CD4-positive, alpha-beta T cell treated with Interleukin-2 at 100 ng/mL for 4 hours (primary cell): Measurements from ENCODE around the gene TIAM1.

ENCODE experiments used
- DNase-seq: peaks from one replicate; pipeline ENCODE4 v3.0.0-alpha.2; 2020; ENCODE audit warnings: low spot score

The TIAM1 gene

DNA sequence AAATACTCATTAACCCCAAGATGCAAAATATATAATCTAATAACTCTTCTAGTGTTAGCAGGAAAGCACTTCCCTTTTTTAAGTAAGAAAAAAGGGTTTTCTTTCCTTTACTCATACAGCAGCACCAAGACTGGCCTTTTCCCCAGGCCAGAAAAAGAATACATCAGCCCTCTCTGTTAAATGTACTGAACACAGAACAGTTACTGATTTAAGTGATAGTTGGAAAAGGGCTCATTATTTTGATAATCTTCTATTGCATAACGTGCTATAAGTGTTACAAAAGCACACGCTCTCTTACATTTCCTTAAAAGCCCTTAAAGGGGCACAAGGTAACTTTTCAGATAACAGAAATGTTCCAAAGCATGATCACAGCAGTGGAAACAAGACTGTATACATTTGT, 142.9 kb downstream of the TIAM1 start:
- DNase-seq, result no peak

DNA sequence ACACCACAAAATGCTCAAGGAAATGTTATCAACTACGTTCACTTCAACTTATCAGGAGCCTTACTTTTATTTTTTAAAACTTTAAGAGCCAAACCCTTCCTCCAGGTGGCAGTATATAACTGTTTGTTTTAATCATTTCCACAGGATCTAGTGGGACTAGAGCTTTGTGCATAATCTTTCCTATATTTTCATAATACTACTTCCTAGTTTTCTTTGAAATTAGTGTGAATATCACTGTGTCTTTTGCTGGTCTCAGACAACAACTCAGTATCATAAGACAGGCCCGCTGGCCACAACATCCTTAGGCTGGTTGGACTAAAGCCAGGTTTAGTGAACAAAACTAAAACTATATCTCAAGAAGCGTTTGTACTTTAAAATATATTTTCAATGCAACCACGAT, 145.5 kb downstream of the TIAM1 start:
- DNase-seq, result peak; percentile 66

DNA sequence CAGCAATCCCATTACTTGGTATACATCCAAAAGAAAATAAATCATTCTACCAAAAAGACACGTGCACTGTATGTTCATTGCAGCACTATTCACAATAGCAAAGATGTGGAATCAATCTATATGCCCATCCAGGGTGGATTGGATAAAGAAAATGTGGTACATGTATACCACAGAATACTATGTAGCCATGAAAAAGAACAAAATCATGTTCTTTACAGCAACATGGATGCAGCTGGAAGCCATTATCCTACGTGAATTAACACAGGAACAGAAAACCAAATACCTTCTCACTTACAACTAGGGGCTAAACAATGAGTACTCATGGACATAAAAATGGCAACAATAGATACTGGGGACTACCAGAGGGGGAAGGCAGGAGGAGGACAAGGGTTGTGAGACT, 147.3 kb downstream of the TIAM1 start:
- no peak for DNase-seq

DNA sequence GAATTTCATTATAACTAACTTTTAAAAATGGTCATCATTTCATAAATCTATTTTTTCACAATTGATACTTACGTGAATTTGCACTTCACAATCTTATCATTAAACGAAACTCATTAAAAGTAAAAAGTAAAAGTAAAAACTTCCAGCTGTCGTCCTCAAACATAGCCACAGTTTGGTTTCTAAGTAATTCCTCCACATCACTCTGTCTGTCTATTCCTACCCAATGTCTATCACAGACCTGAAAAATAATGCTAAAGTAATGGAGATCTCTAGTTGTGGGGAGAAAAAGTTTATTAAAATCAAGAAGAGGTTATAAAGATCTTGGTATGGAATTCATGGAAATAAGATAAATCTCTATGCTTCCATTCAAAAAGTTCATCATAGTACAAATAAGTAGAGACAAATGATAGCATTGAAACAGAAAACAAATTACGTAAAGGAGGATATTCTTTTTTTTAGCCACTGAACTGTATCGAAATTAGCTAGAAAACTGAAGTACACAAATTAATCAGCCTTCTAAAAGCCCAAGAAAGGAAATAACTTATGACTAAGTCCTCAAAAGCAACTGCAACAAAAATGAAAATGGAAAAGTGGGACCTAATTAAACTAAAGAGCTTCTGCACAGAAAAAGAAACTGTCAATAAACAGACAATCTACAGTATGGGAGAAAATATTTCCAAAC, 148.6 kb downstream of the TIAM1 start:
- no peak for DNase-seq

DNA sequence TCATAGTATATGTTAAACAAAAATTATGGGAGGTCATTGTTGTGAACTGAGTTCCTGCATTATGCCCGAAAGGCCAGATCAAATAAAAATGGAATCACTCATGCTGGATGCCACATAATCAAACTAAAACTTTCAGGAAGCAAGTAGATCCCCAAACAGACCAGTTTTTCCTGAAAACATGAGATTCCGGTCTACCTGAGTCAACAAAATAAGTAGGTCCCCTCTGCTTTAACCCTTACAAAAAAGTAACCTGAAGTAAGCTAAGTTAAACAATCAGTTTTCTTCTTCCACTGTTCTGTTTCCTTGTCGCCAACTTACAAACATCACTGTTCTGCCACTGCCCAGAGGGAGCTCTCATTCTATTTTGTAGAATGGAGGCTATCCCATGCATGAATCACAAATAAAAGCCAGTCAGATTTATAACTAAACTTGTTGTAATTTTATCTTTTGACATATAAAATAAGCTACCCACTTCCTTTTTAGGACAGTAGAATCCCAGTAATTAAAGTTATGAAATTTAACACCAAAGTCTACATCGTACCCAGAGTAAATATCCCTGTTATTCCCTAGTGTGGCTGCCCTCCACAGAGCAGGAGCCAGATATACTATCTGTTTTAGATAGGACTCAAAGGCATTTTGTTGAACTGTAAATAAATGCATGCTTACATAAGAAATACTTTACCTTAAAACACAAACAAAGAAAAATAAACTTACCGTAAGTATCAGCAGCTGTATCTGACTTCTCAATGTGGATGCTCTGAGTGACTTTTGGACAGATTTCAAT, 149.4 kb downstream of the TIAM1 start:
- no peak for DNase-seq

DNA sequence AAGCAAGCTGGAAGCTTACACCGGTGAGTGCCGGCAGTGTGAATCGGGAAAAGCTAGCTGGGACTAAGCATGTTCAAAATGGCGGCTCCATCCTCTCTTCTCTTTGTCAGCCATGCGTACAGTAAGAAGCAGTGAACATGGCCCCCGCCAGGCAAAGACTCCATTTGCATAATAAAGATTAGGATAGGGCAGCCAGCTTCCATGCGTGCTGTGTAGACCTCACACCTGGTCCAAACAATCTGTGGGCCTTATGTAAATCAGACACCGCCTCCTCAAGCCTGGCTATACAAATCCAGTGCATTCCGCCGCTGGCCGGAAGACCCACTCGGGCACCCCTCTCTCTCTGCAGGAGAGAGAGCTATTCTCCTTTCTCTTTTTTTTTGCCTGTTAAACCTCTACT, 150.3 kb downstream of the TIAM1 start:
- DNase-seq, result no peak

DNA sequence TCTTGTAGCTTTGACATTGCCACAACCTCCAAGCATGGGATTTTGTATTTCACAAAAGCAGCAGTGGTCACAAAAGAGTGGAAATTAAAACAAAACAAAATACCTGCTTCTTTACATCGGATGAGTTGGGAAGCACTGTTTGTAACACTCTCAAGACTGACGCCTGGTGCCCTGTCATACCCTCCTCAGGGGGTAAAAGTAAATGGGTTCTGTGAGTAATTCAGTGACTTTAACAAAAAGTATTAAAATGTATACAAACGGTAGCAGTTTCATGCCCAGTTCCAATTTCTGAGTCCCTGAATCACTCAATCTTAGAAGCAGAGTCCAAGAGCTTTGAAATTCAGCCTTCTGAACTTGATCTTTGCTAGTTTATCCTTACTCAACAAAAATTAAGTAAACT, 152.5 kb downstream of the TIAM1 start:
- DNase-seq, result no peak

DNA sequence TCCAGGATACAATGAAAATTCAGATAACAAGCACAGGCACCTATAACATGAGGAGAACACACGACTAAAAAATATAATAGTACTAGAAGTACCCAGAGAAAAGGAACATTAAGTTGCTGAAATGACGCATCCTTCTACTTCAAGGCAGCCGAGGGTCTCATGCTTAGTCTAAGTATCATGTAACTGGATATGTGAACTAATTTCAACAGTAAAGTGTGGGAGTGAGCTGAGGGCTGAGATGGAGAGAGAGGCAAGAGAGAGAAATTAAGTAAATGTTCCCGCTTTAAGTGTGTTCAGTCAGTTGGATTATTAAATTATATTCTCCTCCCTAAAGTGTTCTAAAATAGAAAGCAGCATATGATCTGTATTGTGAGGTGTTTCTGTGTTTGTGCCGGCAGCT, 153.5 kb downstream of the TIAM1 start:
- DNase-seq, result no peak

DNA sequence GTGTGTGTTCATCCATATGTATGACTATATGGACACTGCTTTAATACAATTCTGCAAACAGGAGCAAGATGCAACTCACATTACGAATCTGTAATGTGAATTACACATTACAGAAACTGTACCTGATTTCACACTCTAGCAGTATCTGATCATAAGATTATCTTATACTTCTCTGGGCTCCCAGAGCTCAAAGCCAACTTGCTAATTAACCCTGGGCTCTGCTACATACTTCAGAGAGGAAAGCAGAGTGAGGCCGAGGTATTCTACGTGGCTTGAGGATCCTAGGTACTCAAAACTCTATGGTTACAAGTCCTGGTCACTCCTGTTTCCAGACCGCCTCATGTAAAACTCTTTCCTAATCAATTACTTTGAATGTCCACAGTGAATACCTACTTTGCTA, 156.6 kb downstream of the TIAM1 start:
- no peak for DNase-seq

DNA sequence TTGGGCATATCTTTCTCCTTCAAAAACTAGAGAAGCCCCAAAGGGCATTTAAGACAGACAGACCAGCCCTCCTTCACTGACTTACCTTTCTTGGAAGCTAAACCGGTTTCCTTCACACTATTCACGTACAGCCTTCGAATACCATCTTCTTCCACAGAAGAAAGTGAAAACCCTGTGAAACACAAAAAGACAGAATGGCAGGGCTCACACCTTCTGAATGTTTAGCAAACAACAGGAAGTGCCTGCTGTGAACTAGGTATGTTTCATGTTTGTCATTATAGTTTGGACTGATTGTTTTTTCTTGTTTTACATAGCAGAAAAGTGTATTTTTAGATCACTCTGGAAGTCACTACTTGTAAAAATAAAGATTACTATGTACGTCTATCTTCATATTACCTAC, 157.1 kb downstream of the TIAM1 start:
- DNase-seq, result peak; percentile 52

DNA sequence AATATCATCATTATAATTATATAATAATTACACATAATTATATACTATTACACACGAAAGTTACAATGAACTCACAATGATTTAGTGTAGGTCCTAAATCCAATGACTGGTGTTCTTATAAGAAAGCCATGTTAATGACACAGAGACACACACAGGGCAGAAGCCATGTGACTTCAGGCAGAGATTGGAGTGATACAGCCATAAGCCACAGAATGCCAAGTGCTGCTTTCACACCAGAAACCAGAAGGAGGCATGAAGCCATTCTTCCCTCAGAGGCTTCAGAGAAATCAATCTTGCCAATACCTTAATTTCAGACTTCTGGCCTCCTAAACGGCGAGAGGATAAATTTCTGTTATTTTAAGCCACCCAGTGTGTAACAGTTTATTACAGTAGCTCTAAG, 158.4 kb downstream of the TIAM1 start:
- DNase-seq, result peak; percentile 43

DNA sequence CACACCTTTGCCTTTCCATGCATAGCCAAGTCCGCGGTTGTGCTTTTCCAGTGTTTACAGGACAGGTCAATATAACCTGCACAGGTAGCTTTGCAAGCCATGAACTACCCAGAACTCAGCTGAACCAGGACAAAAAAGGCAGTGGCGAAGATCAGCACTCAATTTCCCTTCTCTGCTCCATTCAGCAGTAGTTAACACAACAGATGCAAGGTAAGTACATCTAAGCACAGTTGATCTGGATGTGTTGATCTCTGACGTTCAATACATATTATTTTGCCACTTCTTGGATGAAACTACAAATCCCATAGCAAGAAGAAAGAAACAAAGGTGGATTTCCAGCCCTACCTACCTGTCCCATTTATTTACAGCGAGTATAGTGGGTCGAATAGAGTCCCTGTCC, 159.2 kb downstream of the TIAM1 start:
- DNase-seq, result no peak

DNA sequence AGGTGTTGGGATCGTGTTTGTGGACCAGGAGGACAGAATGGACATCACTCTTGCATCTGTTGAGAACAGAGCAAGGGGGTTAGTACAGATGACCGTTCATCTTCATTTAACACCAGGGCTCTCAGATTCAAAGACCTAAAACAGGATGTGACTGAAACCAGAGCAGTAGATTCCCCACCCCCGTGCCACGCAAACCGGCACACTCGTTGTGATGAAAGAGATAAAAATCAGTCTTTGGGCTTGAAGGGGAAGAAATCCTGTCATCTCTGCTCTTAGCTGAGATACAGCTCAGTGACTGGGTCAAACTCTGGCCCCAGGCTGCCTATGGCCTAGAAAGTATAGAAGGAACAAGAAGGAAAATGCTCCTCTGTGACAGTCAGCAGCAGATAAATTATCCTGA, 159.6 kb downstream of the TIAM1 start:
- peak; percentile 62 for DNase-seq

DNA sequence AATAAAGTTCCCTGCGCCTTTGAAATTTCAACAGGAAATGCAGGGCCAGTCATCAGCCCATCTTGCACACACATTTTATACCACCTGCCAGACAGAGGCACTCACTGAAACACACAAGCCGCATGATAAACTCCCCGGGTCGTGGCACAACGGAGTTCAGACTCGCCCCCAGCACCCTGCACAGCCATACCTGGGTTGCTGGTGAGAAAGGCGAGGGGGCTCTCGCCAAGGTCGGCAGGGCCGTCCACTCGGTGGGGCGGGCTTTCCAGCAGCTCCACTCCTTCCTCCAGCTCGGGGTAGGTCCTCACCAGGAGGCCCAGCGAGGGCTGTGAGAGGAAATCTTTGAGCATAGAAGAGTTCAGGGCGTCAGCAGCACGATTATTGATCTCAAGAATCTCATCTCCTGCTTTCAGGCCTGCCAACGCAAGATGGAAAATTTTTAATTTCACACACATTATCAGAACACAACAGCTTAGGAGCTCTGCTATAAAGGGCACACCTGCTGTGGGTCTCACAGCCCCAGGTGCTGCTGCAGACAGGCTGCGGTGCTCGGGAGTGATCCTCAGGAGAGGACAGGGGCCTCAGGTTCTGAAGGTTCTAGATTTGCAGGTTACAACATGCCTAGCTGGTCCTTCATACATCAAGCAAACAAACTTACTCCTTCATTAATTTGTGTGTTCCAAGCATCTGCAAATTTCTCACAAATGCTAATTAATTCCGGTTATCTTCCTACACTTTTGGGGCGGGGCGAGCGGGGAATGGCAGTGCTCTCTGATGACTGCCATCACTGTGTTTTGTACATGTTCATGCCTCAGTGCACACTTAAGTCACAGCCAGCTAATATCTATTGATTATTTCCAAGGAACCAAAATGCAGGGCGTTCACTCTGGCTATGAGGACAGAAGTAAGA, 161.6 kb downstream of the TIAM1 start:
- DNase-seq, result peak; percentile 73

DNA sequence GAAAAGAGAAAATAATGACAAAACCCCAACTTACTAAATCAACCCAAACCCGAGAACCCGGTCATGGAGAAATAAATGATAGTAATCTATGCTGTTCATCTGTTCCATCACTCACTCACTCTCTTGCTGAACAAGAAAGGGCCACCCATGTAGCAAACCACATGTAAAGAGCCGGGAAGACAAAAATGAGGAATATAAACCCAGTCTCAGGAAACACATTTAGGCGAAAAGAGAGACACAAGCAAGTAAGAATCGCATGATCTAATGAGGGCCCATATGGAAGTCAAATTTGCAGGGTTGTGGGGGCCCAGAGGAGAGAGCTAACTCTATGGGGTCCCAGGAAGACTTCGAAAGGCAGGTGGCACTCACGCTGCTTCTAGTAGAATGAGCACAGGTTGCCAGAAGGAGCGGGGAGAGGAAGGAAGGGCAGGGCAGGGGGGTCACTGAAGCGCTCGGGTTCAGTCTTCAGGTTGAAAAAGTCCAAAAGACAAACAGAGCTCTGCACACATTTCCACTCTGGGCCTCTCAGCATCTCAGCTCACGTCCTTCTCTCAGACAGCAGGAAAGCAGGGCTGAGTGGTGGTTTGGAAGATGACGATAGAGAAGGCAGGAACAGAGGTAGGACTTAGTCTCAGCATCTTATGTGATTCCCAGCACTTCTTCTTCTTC, 162.8 kb downstream of the TIAM1 start:
- DNase-seq, result no peak

DNA sequence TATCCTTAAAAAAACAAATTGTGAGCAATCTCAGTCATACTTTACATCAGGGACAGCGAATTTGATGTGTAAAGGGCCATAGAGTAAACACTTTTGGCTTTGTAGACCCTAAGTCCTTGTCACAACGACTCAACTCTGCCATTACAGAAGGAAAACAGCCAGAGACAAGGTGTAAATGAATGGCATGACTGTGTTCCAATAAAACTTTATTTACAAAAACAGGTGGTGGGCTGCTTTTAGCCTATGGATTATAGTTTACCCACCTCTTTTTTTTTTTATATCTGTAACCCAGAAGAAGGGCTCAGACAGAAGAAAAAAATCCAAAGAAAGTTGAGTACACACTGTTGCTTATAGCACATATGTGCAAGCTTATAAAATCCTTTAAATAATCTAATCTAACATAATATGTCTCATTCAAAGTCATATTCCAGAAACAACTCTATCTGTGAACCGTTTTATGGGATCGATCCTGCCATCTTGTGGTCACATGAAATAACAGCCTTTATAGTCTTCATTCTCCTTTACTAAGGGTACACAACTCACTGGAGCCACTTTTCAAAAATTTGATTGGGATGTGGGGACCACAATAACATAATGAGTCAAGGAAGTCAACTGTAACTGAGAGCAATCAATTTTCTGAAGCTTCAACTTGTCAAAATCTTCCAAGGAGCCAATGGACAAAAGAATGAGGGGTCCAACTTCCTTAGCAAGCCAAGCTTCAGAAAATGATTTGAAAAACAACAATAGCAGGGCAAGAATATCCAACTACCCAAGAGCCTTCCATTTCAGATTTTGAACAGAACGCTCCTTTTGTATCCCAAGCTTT, 163.6 kb downstream of the TIAM1 start:
- DNase-seq, result peak; percentile 66

DNA sequence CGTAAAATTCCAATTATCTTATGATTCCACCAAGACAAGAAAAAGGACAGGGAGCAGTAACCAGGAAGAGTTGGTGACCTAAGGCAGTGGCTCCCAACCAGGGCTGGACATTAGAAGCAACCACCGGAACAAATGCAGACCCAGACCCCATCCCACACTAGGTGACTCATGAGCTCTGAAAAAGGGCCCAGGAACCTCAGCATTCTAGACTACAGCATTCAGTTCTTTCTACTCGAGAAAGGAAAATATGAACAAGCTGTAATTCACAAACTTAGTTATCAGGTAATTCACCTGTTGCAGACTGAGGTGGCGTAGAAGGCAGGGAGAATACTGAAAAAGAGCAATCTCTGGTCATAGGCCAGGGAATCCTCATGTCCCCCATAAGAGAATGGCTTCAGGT, 167.3 kb downstream of the TIAM1 start:
- DNase-seq, result no peak

DNA sequence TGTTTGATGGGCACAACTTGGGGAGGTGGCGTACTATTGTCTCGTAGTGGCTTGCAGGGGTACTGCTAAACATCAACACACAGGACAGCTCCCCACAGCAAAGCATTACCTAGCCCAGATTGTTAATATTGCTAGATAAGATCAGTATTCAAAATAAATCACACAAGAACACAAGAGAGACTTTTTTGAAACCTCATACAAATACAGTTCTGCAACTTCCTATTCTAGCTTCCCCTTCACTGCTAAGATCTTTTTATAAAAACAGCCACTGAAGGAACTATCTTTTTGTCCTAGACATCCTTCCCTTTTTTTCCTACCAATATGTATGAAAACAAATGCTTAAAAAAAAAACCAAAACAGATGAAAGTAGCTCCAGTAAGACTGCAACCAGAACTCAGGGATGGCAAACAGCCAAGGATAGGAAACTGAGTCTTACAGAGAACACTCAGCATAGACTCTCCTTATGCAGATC, 167.9 kb downstream of the TIAM1 start:
- DNase-seq, result no peak

DNA sequence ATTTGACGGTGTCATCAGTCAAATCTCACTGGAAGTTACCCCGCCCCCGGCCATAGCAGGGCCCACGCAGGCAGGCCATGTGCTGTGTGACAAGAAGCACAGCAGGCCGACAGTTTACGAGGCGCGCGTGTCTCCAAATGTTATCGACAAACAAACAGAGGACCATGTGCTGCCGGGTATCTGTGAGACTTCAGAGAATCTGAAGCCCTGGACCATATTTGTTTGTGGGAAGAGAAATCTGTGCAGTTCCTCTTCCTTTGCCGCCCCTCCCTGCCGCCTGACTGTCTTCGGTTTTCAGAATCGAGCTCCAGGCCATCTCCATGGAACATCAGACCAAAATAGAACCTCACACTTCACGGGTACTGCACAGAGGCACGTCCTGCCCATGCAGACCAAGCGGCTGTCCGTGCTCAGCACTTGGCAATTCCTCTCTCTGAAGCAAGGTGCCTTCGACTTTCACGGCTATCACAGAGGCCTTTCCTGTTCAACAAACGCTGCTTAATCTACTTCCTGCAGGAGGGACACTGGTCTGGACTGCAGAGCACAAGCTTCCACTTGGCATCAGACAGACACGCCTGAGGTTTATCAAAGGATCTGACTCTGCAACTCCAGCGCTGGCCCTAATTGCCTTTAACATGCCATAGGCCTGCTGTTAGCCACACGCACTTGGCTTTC, 170.0 kb downstream of the TIAM1 start:
- no peak for DNase-seq

DNA sequence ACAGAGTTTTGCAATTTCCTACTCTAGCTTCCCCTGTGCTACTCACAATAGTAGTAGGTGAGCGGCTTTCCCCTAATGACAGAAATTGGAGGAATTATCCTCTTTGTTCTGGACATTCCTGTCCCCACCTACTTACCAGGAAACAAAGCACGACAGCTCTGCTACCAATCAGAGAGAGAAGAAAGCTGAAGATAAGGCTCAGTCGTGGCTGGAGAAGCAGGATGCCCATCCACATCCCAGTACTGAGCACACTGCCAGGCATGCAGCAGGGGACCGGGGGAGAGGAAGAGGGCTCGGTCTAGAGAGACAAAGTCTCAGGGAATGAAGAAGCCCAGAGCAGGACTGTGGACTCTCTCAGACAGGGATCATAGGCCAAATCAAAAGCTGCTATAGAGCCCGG, 171.7 kb downstream of the TIAM1 start:
- no peak for DNase-seq
